T follicular helper cell (primary cell): ENCODE results near the gene WASL.

Experiments used
- DNase-seq: peaks from one replicate; pipeline ENCODE4 v3.0.0-alpha.2; 2020; ENCODE audit warnings: low read depth

The WASL gene

GRCh38 chr7:123690550-123690949 is 58.3 kb downstream of the WASL start:
- no peak for DNase-seq

GRCh38 chr7:123689250-123689649 is 59.6 kb downstream of the WASL start:
- DNase-seq = no peak

- DNase-seq = no peak
Measured at GRCh38 chr7:123687727-123688126, 61.1 kb downstream of the WASL start.

- no peak for DNase-seq
Measured at GRCh38 chr7:123687161-123687560, 61.6 kb downstream of the WASL start.

GRCh38 chr7:123682690-123683089 is 66.1 kb downstream of the WASL start:
- no peak for DNase-seq

- DNase-seq = no peak
Measured at GRCh38 chr7:123681561-123681960, 67.2 kb downstream of the WASL start.

- no peak for DNase-seq
Measured at GRCh38 chr7:123680580-123680979, 68.2 kb downstream of the WASL start.

GRCh38 chr7:123679614-123680013 is 69.2 kb downstream of the WASL start:
- no peak for DNase-seq

- no peak for DNase-seq
Measured at GRCh38 chr7:123677061-123677715, 71.6 kb downstream of the WASL start.

- no peak for DNase-seq
Measured at GRCh38 chr7:123675181-123675473, 73.7 kb downstream of the WASL start.

GRCh38 chr7:123674399-123675180 is 74.2 kb downstream of the WASL start:
- no peak for DNase-seq

- DNase-seq = no peak
Measured at GRCh38 chr7:123673752-123674398, 74.9 kb downstream of the WASL start.

- no peak for DNase-seq
Measured at GRCh38 chr7:123673137-123673732, 75.6 kb downstream of the WASL start.

GRCh38 chr7:123669485-123669884 is 79.3 kb downstream of the WASL start:
- no peak for DNase-seq

- no peak for DNase-seq
Measured at GRCh38 chr7:123666492-123666891, 82.3 kb downstream of the WASL start.

GRCh38 chr7:123665896-123666295 is 82.9 kb downstream of the WASL start:
- DNase-seq = no peak

GRCh38 chr7:123665157-123665556 is 83.6 kb downstream of the WASL start:
- DNase-seq = no peak

- no peak for DNase-seq
Measured at GRCh38 chr7:123663200-123663599, 85.6 kb downstream of the WASL start.

- DNase-seq = no peak
Measured at GRCh38 chr7:123662755-123663154, 86.0 kb downstream of the WASL start.

- DNase-seq = no peak
Measured at GRCh38 chr7:123662293-123662692, 86.5 kb downstream of the WASL start.

GRCh38 chr7:123661765-123662164 is 87.0 kb downstream of the WASL start:
- no peak for DNase-seq

- no peak for DNase-seq
Measured at GRCh38 chr7:123660514-123661354, 88.1 kb downstream of the WASL start.
